ENCODE measurements around the gene HS6ST3.

- TF ChIP-seq CTCF (IDR thresholded peaks at IDR 0.05) (no peak), POLR2A (IDR thresholded peaks at IDR 0.05) (no peak), EP300 (IDR thresholded peaks at IDR 0.05) (no peak)
These were observed 732.1 kb downstream of the HS6ST3 start for GRCh38 chr13:96821971-96822370.

Measured in upper lobe of left lung (tissue), 4 donors.